Hepatocyte (in vitro differentiated cells): ENCODE results near the gene ZNF462. TPM values are rescaled to one million over a fixed set of nuclear protein-coding genes. Genes with fewer than 3 reads are reported as not detected.

Source experiments
- DNase-seq: peaks from one replicate; pipeline ENCODE4 v3.0.0-alpha.2; 2016; ENCODE audit warnings: low spot score
- H2AFZ ChIP-seq: fragments of 200-600 bp; sonication (generic); 2 replicates; pipeline ENCODE4 v1.6.0; 2016; ENCODE audit warnings: antibody characterized with exemption, mild to moderate bottlenecking
- H3K27ac ChIP-seq: fragments of 200-600 bp; sonication (generic); 2 replicates; pipeline ENCODE4 v1.5.1; 2016; ENCODE audit warnings: mild to moderate bottlenecking
- H3K27me3 ChIP-seq: fragments of 200-600 bp; sonication (generic); 2 replicates; pipeline ENCODE4 v1.6.1; 2016
- H3K36me3 ChIP-seq: fragments of 200-600 bp; sonication (generic); replicated peaks from 2 replicates; pipeline ENCODE4 v1.5.1; 2016; ENCODE audit warnings: low read depth; ENCODE audit not compliant: insufficient read depth
- H3K4me1 ChIP-seq: fragments of 200-600 bp; sonication (generic); 2 replicates; pipeline ENCODE4 v1.5.1; 2016; ENCODE audit warnings: mild to moderate bottlenecking, moderate library complexity; ENCODE audit not compliant: insufficient read depth
- H3K4me2 ChIP-seq: fragments of 200-600 bp; sonication (generic); 2 replicates; pipeline ENCODE4 v1.6.0; 2016
- H3K4me3 ChIP-seq: fragments of 200-600 bp; sonication (generic); 2 replicates; pipeline ENCODE4 v1.5.1; 2016; ENCODE audit warnings: mild to moderate bottlenecking
- H3K79me2 ChIP-seq: fragments of 200-600 bp; sonication (generic); 2 replicates; pipeline ENCODE4 v1.6.0; 2017; ENCODE audit warnings: mild to moderate bottlenecking
- H3K9me2 ChIP-seq: fragments of 200-600 bp; sonication (generic); replicated peaks from 2 replicates; pipeline ENCODE4 v1.6.0; 2017; ENCODE audit warnings: mild to moderate bottlenecking; ENCODE audit not compliant: insufficient read depth
- H3K9me3 ChIP-seq: fragments of 200-600 bp; sonication (generic); 2 replicates; pipeline ENCODE4 v1.5.1; 2016; ENCODE audit warnings: low read depth, mild to moderate bottlenecking
- H4K20me1 ChIP-seq: fragments of 200-600 bp; sonication (generic); 2 replicates; pipeline ENCODE4 v1.6.0; 2016; ENCODE audit warnings: mild to moderate bottlenecking; ENCODE audit not compliant: insufficient read depth, poor library complexity, severe bottlenecking
- CTCF ChIP-seq: fragments of 200-600 bp; sonication (generic); IDR thresholded peaks from 2 replicates; pipeline ENCODE4 v1.5.1; 2016; ENCODE audit warnings: antibody characterized with exemption, mild to moderate bottlenecking; ENCODE audit not compliant: poor library complexity
- EZH2 ChIP-seq: fragments of 200-600 bp; sonication (generic); IDR thresholded peaks from 2 replicates; pipeline ENCODE4 v1.6.1; 2016; ENCODE audit warnings: antibody characterized with exemption, mild to moderate bottlenecking, borderline replicate concordance
- EZH2phosphoT487 ChIP-seq: fragments of 200-600 bp; sonication (generic); IDR thresholded peaks from one replicate; pipeline ENCODE4 v1.6.1; 2018; ENCODE audit warnings: antibody characterized with exemption, mild to moderate bottlenecking, low read depth, moderate library complexity; ENCODE audit not compliant: unreplicated experiment, severe bottlenecking
- WGBS: methylation state at CpG from one replicate; pipeline ENCODE4 v1.1.6; 2016; ENCODE audit warnings: low lambda C conversion rate; ENCODE audit errors: missing lambda C conversion rate; 5-methylcytosine and 5-hydroxymethylcytosine counted together
- polyA plus RNA-seq: library from polyadenylated mRNA; unstranded; fragments of >200 nt; fragmentation: Nextera tagmentation; extraction: Ambion mirVana; gene quantifications from 2 replicates; pipeline ENCODE4 v1.2.1, GENCODE V29; 2016
- total RNA-seq: library from RNA; depleted of rRNA; stranded (reverse); fragments of >200 nt; gene quantifications from 2 replicates; pipeline ENCODE4 v1.2.3, GENCODE V29; 2014

The ZNF462 gene
- total and polyA plus RNA-seq, 2 experiments from 2014 or later: 7.8 to 27.5 TPM

GRCh38 chr9:106970219-106970975 lies 107.4 kb downstream of the ZNF462 start:
- H3K27me3 ChIP-seq: no peaks in the 10 kb centered on the region
- H3K4me1 ChIP-seq: no peaks in the 10 kb centered on the region
- no peaks in the 10 kb centered on the region for H3K9me2 ChIP-seq
- H3K4me2 ChIP-seq: no peak overlapping the region
- 75% methylated on average over 9 of the region's 9 CpGs for WGBS
- no peak for TF ChIP-seq CTCF
- DNase-seq: no peak
- H3K27ac ChIP-seq: no peak overlapping the region
- H4K20me1 ChIP-seq: no peaks in the 10 kb centered on the region
- H2AFZ ChIP-seq: no peak overlapping the region
- H3K79me2 ChIP-seq: no peaks in the 10 kb centered on the region
- no peaks in the 10 kb centered on the region for H3K36me3 ChIP-seq
- no peak overlapping the region for H3K4me3 ChIP-seq
- H3K9me3 ChIP-seq: no peaks in the 10 kb centered on the region

DNA sequence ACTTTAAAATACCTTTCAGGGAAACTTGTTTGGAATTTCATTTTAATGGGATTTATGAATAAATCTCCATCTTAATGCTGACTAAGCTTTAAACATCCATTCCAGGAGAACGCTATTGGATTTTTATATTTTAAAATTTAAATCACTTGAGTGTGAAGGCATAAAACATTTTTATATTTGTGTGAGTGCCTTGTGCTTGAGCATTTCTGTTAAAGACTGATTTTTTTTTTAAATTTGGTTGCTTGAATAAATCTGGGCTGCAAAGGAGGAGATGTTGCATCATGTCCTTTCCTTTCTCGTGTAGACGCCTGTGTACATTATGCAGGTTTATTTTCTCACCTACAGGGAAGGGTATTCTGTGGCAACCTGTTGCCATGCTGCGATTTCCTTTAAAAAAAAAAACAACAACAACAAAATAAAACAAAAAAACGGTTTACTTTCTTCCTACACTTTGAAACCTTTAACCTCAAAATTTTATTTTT lies 108.1 kb downstream of the ZNF462 start:
- Histone ChIP-seq H2AFZ (no peak overlapping the region), H3K4me2 (no peak overlapping the region), H3K36me3 (no peaks in the 10 kb centered on the region), H3K9me2 (no peaks in the 10 kb centered on the region), H3K4me1 (no peaks in the 10 kb centered on the region), H3K9me3 (no peaks in the 10 kb centered on the region), H3K27ac (no peak overlapping the region), H3K27me3 (no peaks in the 10 kb centered on the region), H3K79me2 (no peaks in the 10 kb centered on the region), H4K20me1 (no peaks in the 10 kb centered on the region), H3K4me3 (no peak overlapping the region)
- TF ChIP-seq EZH2 (no peak), CTCF (no peak), EZH2phosphoT487 (no peak)
- 93% methylated on average over 5 of the region's 5 CpGs for WGBS
- DNase-seq: no peak

GRCh38 chr9:106972082-106972481 lies 109.1 kb downstream of the ZNF462 start:
- Histone ChIP-seq H3K79me2 (no peaks in the 10 kb centered on the region), H3K4me1 (no peaks in the 10 kb centered on the region), H2AFZ (no peak overlapping the region), H3K4me2 (no peak overlapping the region), H3K4me3 (no peak overlapping the region), H3K36me3 (no peaks in the 10 kb centered on the region), H3K9me2 (no peaks in the 10 kb centered on the region), H3K9me3 (no peaks in the 10 kb centered on the region), H4K20me1 (no peaks in the 10 kb centered on the region), H3K27me3 (no peaks in the 10 kb centered on the region), H3K27ac (no peak overlapping the region)
- TF ChIP-seq EZH2 (no peak), CTCF (no peak), EZH2phosphoT487 (no peak)
- DNase-seq: no peak
- 97% methylated on average over 9 of the region's 9 CpGs for WGBS
